GM12878 (cell line): ENCODE data around the gene APCDD1L. TPM values are rescaled to one million over a fixed set of nuclear protein-coding genes. Genes with fewer than 3 reads are reported as not detected.

Experiments
- ATAC-seq: fragments of 200-7000 bp; cut with Tn5 transposase; 3 replicates; pipeline ENCODE4 v1.9.1; 2020; ENCODE audit warnings: mild to moderate bottlenecking, moderate library complexity
- BruUV-seq: library from RNA; stranded (reverse); fragments of 400-500 nt; replicated peaks from 2 replicates; lab custom pipeline; 2021; lab: Mats Ljungman, UMichigan
- CTCF ChIA-PET: fragments of 300-600 bp; sonication (Branson Sonifier 250); formaldehyde crosslinking; extraction: SDS; loops from one replicate; lab custom pipeline; 2021; ENCODE audit warnings: inconsistent platforms; lab: Yijun Ruan, JAX
- POLR2A ChIA-PET: fragments of 350-600 bp; formaldehyde crosslinking; extraction: SDS; loops from one replicate; lab custom pipeline; 2021; ENCODE audit warnings: inconsistent platforms; lab: Charles Lee
- RAD21 ChIA-PET: fragments of 300-600 bp; sonication (Branson Sonifier 250); formaldehyde crosslinking; loops from one replicate; lab custom pipeline; 2023; ENCODE audit warnings: antibody characterized with exemption; ENCODE audit not compliant: unreplicated experiment; lab: Charles Lee
- SMC1A ChIA-PET: fragments of 300-600 bp; sonication (Branson Sonifier 250); formaldehyde crosslinking; loops from one replicate; lab custom pipeline; 2023; ENCODE audit not compliant: unreplicated experiment, uncharacterized antibody; lab: Charles Lee
- DNase-seq: peaks from one replicate; pipeline ENCODE4 v3.0.0-alpha.2; 2011; ENCODE audit warnings: low read depth, low spot score
- FAIRE-seq: peaks from 3 replicates; lab custom pipeline; 2011; peaks lifted over from hg19 to GRCh38; lab: Jason Lieb, UNC
- H2AFZ ChIP-seq: 2 replicates; pipeline ENCODE4 v1.6.0; 2011; ENCODE audit warnings: low read depth, low read length, control low read depth; ENCODE audit not compliant: control insufficient read depth
- H3K27ac ChIP-seq: 2 replicates; pipeline ENCODE4 v1.5.1; 2011; ENCODE audit warnings: control low read depth; ENCODE audit not compliant: control insufficient read depth, insufficient read depth
- H3K27me3 ChIP-seq, 2 experiments: replicated peaks in 1 of 2; 2 replicates each; pipeline versions ENCODE4 v1.6.0 to v1.6.1; 2011; ENCODE audit warnings: low read length in 1 of 2; ENCODE audit not compliant: control insufficient read depth in 2 of 2, insufficient read depth in 2 of 2
- H3K36me3 ChIP-seq, 2 experiments: 2 replicates each; pipeline ENCODE4 v1.5.1; 2011; ENCODE audit warnings: low read length in 1 of 2; ENCODE audit not compliant: control insufficient read depth in 2 of 2, insufficient read depth in 2 of 2
- H3K4me1 ChIP-seq: 2 replicates; pipeline ENCODE4 v1.6.1; 2011; ENCODE audit warnings: mild to moderate bottlenecking, low read length, moderate library complexity, mixed read lengths; ENCODE audit not compliant: control insufficient read depth, insufficient read depth
- H3K4me2 ChIP-seq: 2 replicates; pipeline ENCODE4 v1.6.0; 2011; ENCODE audit warnings: control low read depth; ENCODE audit not compliant: control insufficient read depth, insufficient read depth
- H3K4me3 ChIP-seq: fragments of 200-600 bp; sonication (generic); 2 replicates; pipeline ENCODE4 v1.5.1; 2016
- H3K79me2 ChIP-seq: 2 replicates; pipeline ENCODE4 v1.6.0; 2011; ENCODE audit warnings: low read length; ENCODE audit not compliant: control insufficient read depth, insufficient read depth
- H3K9ac ChIP-seq: 2 replicates; pipeline ENCODE4 v1.8.0; 2011; ENCODE audit warnings: low read length, control low read depth, mixed read lengths; ENCODE audit not compliant: control insufficient read depth, insufficient read depth
- H3K9me3 ChIP-seq: replicated peaks from 3 replicates; pipeline ENCODE4 v1.5.1; 2011; ENCODE audit warnings: mild to moderate bottlenecking, low read length; ENCODE audit not compliant: control insufficient read depth, insufficient read depth
- H4K20me1 ChIP-seq: 2 replicates; pipeline ENCODE4 v1.6.0; 2011; ENCODE audit not compliant: control insufficient read depth, insufficient read depth
- HDAC6 ChIP-seq: fragments of 200-600 bp; sonication (generic); IDR thresholded peaks from one replicate; pipeline ENCODE4 v1.8.0; 2017; ENCODE audit warnings: antibody characterized with exemption; ENCODE audit not compliant: unreplicated experiment
- HDGF ChIP-seq: fragments of 450-650 bp; IDR thresholded peaks from 2 replicates; pipeline ENCODE4 v1.6.1; 2016; ENCODE audit warnings: antibody characterized with exemption
- JUND ChIP-seq: IDR thresholded peaks from 2 replicates; pipeline ENCODE4 v1.6.1; 2012; ENCODE audit warnings: low read depth, mild to moderate bottlenecking, low read length, improper control_type of control experiment, moderate library complexity
- LARP7 ChIP-seq: fragments of 450-650 bp; IDR thresholded peaks from 2 replicates; pipeline ENCODE4 v1.6.1; 2017; ENCODE audit warnings: mild to moderate bottlenecking
- MEF2A ChIP-seq: IDR thresholded peaks from 2 replicates; pipeline ENCODE4 v1.6.1; 2011; ENCODE audit warnings: low read depth, mild to moderate bottlenecking, low read length, moderate library complexity; ENCODE audit not compliant: insufficient read depth
- MXI1 ChIP-seq: fragments of 150-350 bp; IDR thresholded peaks from 2 replicates; pipeline ENCODE4 v1.6.1; 2011; ENCODE audit warnings: low read depth, mild to moderate bottlenecking, inconsistent platforms, low read length, improper control_type of control experiment
- NBN ChIP-seq: fragments of 450-650 bp; IDR thresholded peaks from 2 replicates; pipeline ENCODE4 v1.6.1; 2016
- NR2C1 ChIP-seq: fragments of 450-650 bp; IDR thresholded peaks from 2 replicates; pipeline ENCODE4 v1.6.1; 2017; ENCODE audit warnings: antibody characterized with exemption, mild to moderate bottlenecking, moderate library complexity
- NRF1 ChIP-seq: conservative IDR thresholded peaks from 2 replicates; pipeline ENCODE4 v1.6.1; 2011; ENCODE audit warnings: mild to moderate bottlenecking, low read depth, low read length, improper control_type of control experiment
- SIN3A ChIP-seq: IDR thresholded peaks from 2 replicates; pipeline ENCODE4 v1.6.1; 2012; ENCODE audit warnings: low read depth, low read length, improper control_type of control experiment
- SP1 ChIP-seq: IDR thresholded peaks from one replicate; pipeline ENCODE4 v1.6.1; 2011; ENCODE audit warnings: low read depth, low read length
- SREBF1 ChIP-seq: IDR thresholded peaks from 2 replicates; pipeline ENCODE4 v1.6.1; 2012; ENCODE audit warnings: mild to moderate bottlenecking, low read length
- YY1 ChIP-seq: IDR thresholded peaks from 2 replicates; pipeline ENCODE4 v1.6.1; 2011; ENCODE audit warnings: low read depth, mild to moderate bottlenecking, low read length
- WGBS: methylation state at CpG from one replicate; pipeline ENCODE4 v1.1.6; 2016; ENCODE audit warnings: low lambda C conversion rate; ENCODE audit not compliant: insufficient replicate concordance, insufficient coverage; ENCODE audit errors: missing lambda C conversion rate; 5-methylcytosine and 5-hydroxymethylcytosine counted together
- in situ Hi-C: fragments of 300-500 bp; cut with MboI; formaldehyde crosslinking; loops from 9 replicates; pipeline ENCODE4 v1.14.3; 2018; ENCODE audit warnings: mixed read lengths
- intact Hi-C: fragments of 100-400 bp; cut with micrococcal nuclease; formaldehyde crosslinking; loops from one replicate; pipeline ENCODE4 v1.14.2; 2022; ENCODE audit not compliant: unreplicated experiment
- polyA plus RNA-seq, 11 experiments: library from polyadenylated mRNA; depleted of rRNA in 4 of 11; unstranded in 6 of 11; stranded (reverse) in 5 of 11; fragments of >200 nt; fragmentation: Nextera tagmentation in 4 of 11; fragmentation: Illumina TruSeq in 1 of 11; extraction: Ambion mirVana in 4 of 11; extraction: Trizol in 1 of 11; gene quantifications; 1 replicate in 1 of 11; 2 replicates in 10 of 11; pipeline versions ENCODE4 v1.2.1 to v1.2.3, GENCODE V29; 2011 to 2016; ENCODE audit warnings: inconsistent platforms in 2 of 11, missing spikeins in 2 of 11, low read depth in 1 of 11
- total RNA-seq, 4 experiments: library from RNA; depleted of rRNA in 3 of 4; stranded (reverse); fragments of >200 nt in 3 of 4; fragmentation: Illumina TruSeq in 1 of 4; extraction: Trizol in 1 of 4; gene quantifications; 2 replicates each; pipeline versions ENCODE4 v1.2.1 to v1.2.3, GENCODE V29; 2013 to 2021
- TF ChIP-seq, protein P1 (sequence below): IDR thresholded peaks from 2 replicates; pipeline ENCODE4 v1.6.1; 2012; ENCODE audit warnings: low read depth, low read length, improper control_type of control experiment

The APCDD1L gene
- total and polyA plus RNA-seq, 10 of the 15 experiments (the other 5 are each of a cell fraction or from before 2014, with no cell fraction given) = 0.14 to 0.50 TPM; not detected in 8

- ATAC-seq (no peak), DNase-seq (no peak), FAIRE-seq (no peak)
- intact Hi-C loops (no loop called here), in situ Hi-C loops (loop anchor here (25.0 kb wide), 1 partner anchor 1258 kb away; no protein-coding TSS in a partner anchor)
- ChIA-PET CTCF (no interaction called here), POLR2A (no interaction called here), RAD21 (no interaction called here), SMC1A (no interaction called here)
- TF ChIP-seq, protein P1, sequence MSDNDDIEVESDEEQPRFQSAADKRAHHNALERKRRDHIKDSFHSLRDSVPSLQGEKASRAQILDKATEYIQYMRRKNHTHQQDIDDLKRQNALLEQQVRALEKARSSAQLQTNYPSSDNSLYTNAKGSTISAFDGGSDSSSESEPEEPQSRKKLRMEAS = no peak
- TF ChIP-seq JUND (no peak), NBN (no peak), HDGF (no peak), MEF2A (no peak), SIN3A (no peak), SREBF1 (no peak), YY1 (no peak), NR2C1 (no peak), LARP7 (no peak), HDAC6 (no peak), MXI1 (no peak), SP1 (no peak), NRF1 (no peak)
- Histone ChIP-seq H3K9ac (no peak overlapping the region), H2AFZ (no peak overlapping the region), H3K4me1 (no peaks in the 10 kb centered on the region), H3K27ac (no peak overlapping the region), H3K9me3 (no peaks in the 10 kb centered on the region), H3K27me3 (no peaks in the 10 kb centered on the region), H3K79me2 (no peaks in the 10 kb centered on the region), H3K4me3 (no peak overlapping the region), H3K4me2 (no peak overlapping the region), H4K20me1 (no peaks in the 10 kb centered on the region), H3K36me3 (no peaks in the 10 kb centered on the region)
- no TSS peak for BruUV-seq
- WGBS = 20% methylated on average over 9 of the region's 9 CpGs
These were observed 38.6 kb upstream of the APCDD1L start for GRCh38 chr20:58553841-58554240.
